Keratinocyte (primary cell): ENCODE results near the gene ATP6V0A4. TPM values are rescaled to one million over a fixed set of nuclear protein-coding genes. Genes with fewer than 3 reads are reported as not detected.

ENCODE experiments used
- DNase-seq: peaks from one replicate; pipeline ENCODE4 v3.0.0-alpha.2; 2011; ENCODE audit warnings: low read depth, missing footprints, low spot score
- FAIRE-seq: peaks from 2 replicates; lab custom pipeline; 2011; peaks lifted over from hg19 to GRCh38; lab: Jason Lieb, UNC
- H2AFZ ChIP-seq: 2 replicates; pipeline ENCODE4 v1.6.0; 2012; ENCODE audit warnings: low read length, control low read depth, inconsistent platforms; ENCODE audit not compliant: control insufficient read depth
- H3K27ac ChIP-seq: 2 replicates; pipeline ENCODE4 v1.5.1; 2011; ENCODE audit warnings: low read length; ENCODE audit not compliant: control insufficient read depth, insufficient read depth
- H3K27me3 ChIP-seq: 3 replicates; pipeline ENCODE4 v1.6.0; 2011; ENCODE audit warnings: low read length; ENCODE audit not compliant: control insufficient read depth, insufficient read depth; ENCODE audit errors: extremely low read depth
- H3K36me3 ChIP-seq, 2 experiments: 2 replicates in 1 of 2; 3 replicates in 1 of 2; pipeline ENCODE4 v1.5.1; 2011; ENCODE audit warnings: low read length in 2 of 2, mild to moderate bottlenecking in 1 of 2; ENCODE audit not compliant: control insufficient read depth in 2 of 2, insufficient read depth in 2 of 2; ENCODE audit errors: extremely low read depth in 1 of 2
- H3K4me1 ChIP-seq: 3 replicates; pipeline ENCODE4 v1.5.1; 2011; ENCODE audit warnings: low read length; ENCODE audit not compliant: control insufficient read depth, insufficient read depth; ENCODE audit errors: extremely low read depth
- H3K4me2 ChIP-seq: 3 replicates; pipeline ENCODE4 v1.6.0; 2011; ENCODE audit warnings: low read depth, low read length; ENCODE audit not compliant: control insufficient read depth, insufficient read depth; ENCODE audit errors: extremely low read depth
- H3K4me3 ChIP-seq, 3 experiments: fragments of 200-600 bp in 1 of 3; sonication (generic) in 1 of 3; 2 replicates in 2 of 3; 3 replicates in 1 of 3; pipeline ENCODE4 v1.5.1; 2011 to 2016; ENCODE audit warnings: low read length in 3 of 3, mild to moderate bottlenecking in 3 of 3, control low read depth in 2 of 3, inconsistent platforms in 1 of 3, low read depth in 1 of 3, mixed read lengths in 1 of 3, mixed run types in 1 of 3, moderate library complexity in 1 of 3; ENCODE audit not compliant: control insufficient read depth in 2 of 3, insufficient read depth in 2 of 3; ENCODE audit errors: extremely low read depth in 1 of 3
- H3K79me2 ChIP-seq: 2 replicates; pipeline ENCODE4 v1.6.0; 2012; ENCODE audit warnings: low read length; ENCODE audit not compliant: control insufficient read depth, insufficient read depth
- H3K9ac ChIP-seq: 3 replicates; pipeline ENCODE4 v1.6.0; 2011; ENCODE audit warnings: low read length; ENCODE audit not compliant: control insufficient read depth, insufficient read depth; ENCODE audit errors: extremely low read depth
- H3K9me1 ChIP-seq: 3 replicates; pipeline ENCODE4 v1.6.0; 2011; ENCODE audit warnings: low read length; ENCODE audit not compliant: control insufficient read depth, insufficient read depth; ENCODE audit errors: extremely low read depth
- H3K9me3 ChIP-seq: 2 replicates; pipeline ENCODE4 v1.5.1; 2012; ENCODE audit warnings: low read depth, low read length; ENCODE audit not compliant: control insufficient read depth
- H4K20me1 ChIP-seq: 3 replicates; pipeline ENCODE4 v1.6.0; 2011; ENCODE audit warnings: low read length; ENCODE audit not compliant: control insufficient read depth, insufficient read depth; ENCODE audit errors: extremely low read depth
- CTCF ChIP-seq, 3 experiments: IDR thresholded peaks in 1 of 3; conservative IDR thresholded peaks in 1 of 3; optimal IDR thresholded peaks in 1 of 3; 2 replicates in 2 of 3; 3 replicates in 1 of 3; pipeline versions ENCODE3 to v1.5.1; 2011; ENCODE audit warnings: low read length in 3 of 3, mild to moderate bottlenecking in 3 of 3, moderate library complexity in 2 of 3, control low read depth in 1 of 3, inconsistent platforms in 1 of 3; ENCODE audit not compliant: insufficient read depth in 2 of 3; ENCODE audit errors: extremely low read depth in 1 of 3
- EZH2 ChIP-seq: IDR thresholded peaks from one replicate; pipeline ENCODE4 v1.6.1; 2012; ENCODE audit warnings: inconsistent platforms, mild to moderate bottlenecking, low read length, moderate library complexity
- dilution Hi-C: fragments of 300-500 bp; cut with MboI; formaldehyde crosslinking; loops from one replicate; pipeline ENCODE4 v1.7.0; 2020; ENCODE audit warnings: low sequenced_read_pairs; ENCODE audit not compliant: extremely low pct_ligation_motif_present
- polyA plus RNA-seq, 5 experiments: library from polyadenylated mRNA; depleted of rRNA in 3 of 5; stranded (reverse) in 3 of 5; stranded (forward) in 1 of 5; unstranded in 1 of 5; fragments of >200 nt; gene quantifications; 1 replicate in 1 of 5; 2 replicates in 3 of 5; 3 replicates in 1 of 5; pipeline versions ENCODE4 v1.2.1 to v1.2.3, GENCODE V29; 2011 to 2012; ENCODE audit warnings: missing spikeins in 2 of 5, low read depth in 1 of 5, low replicate concordance in 1 of 5

Gene ATP6V0A4
- polyA plus RNA-seq, 1 donor (not counting 4 experiments of a cell fraction or from before 2014, with no cell fraction given), result 0.34 TPM

GRCh38 chr7:138662991-138663320 is 135.0 kb downstream of the ATP6V0A4 start:
- Histone ChIP-seq H3K9ac (no peak overlapping the region), H3K4me1 (no peaks in the 10 kb centered on the region), H3K36me3 (no peaks in the 10 kb centered on the region), H2AFZ (no peak overlapping the region), H3K4me2 (no peak overlapping the region), H3K4me3 (no peak overlapping the region), H3K27ac (no peak overlapping the region), H3K27me3 (no peaks in the 10 kb centered on the region), H3K79me2 (no peaks in the 10 kb centered on the region), H3K9me3 (no peaks in the 10 kb centered on the region), H3K9me1 (no peaks in the 10 kb centered on the region), H4K20me1 (no peaks in the 10 kb centered on the region)
- DNase-seq, result no peak
- TF ChIP-seq EZH2 (no peak), CTCF (optimal IDR thresholded peaks at IDR 0.05 in 1 of 3, IDR thresholded peaks at IDR 0.05 in 1 of 3, conservative IDR thresholded peaks at IDR 0.05 in 1 of 3; ENCODE audit: extremely low read depth in 1 of 3, insufficient read depth in 2 of 3, low read length in 3 of 3) (no peak)
- FAIRE-seq, result no peak
- dilution Hi-C loops, result no loop called here

- H2AFZ ChIP-seq, result no peak overlapping the region
- dilution Hi-C loops, result no loop called here
- no peaks in the 10 kb centered on the region for H4K20me1 ChIP-seq
- no peaks in the 10 kb centered on the region for H3K4me1 ChIP-seq
- FAIRE-seq (no peak), DNase-seq (no peak)
- no peaks in the 10 kb centered on the region for H3K36me3 ChIP-seq
- H3K27me3 ChIP-seq, result no peaks in the 10 kb centered on the region
- no peak overlapping the region for H3K9ac ChIP-seq
- H3K4me3 ChIP-seq, result no peak overlapping the region
- H3K79me2 ChIP-seq, result no peaks in the 10 kb centered on the region
- TF ChIP-seq CTCF (optimal IDR thresholded peaks at IDR 0.05 in 1 of 3, IDR thresholded peaks at IDR 0.05 in 1 of 3, conservative IDR thresholded peaks at IDR 0.05 in 1 of 3; ENCODE audit: extremely low read depth in 1 of 3, insufficient read depth in 2 of 3, low read length in 3 of 3), result no peak
- TF ChIP-seq EZH2, result no peak
- H3K4me2 ChIP-seq, result no peak overlapping the region
- H3K9me1 ChIP-seq, result no peaks in the 10 kb centered on the region
- no peaks in the 10 kb centered on the region for H3K9me3 ChIP-seq
- no peak overlapping the region for H3K27ac ChIP-seq
These were observed 135.7 kb downstream of the ATP6V0A4 start for GRCh38 chr7:138662076-138662990.
